Kidney tubule cell (primary cell): ENCODE data around the gene SAMSN1.
"Not testable (repeated sequence)": the region's sequence is repeated elsewhere in the genome, so short reads cannot be mapped to it uniquely, and the experiment has no call there.

Source experiments
- DNase-seq: peaks from one replicate; pipeline ENCODE4 v3.0.0-alpha.2; 2018; ENCODE audit warnings: low spot score

SAMSN1 gene

GRCh38 chr21:14527696-14528652 is 18.1 kb downstream of the SAMSN1 start:
- no peak for DNase-seq

GRCh38 chr21:14526836-14527695 is 19.0 kb downstream of the SAMSN1 start:
- no peak for DNase-seq

- no peak for DNase-seq
Measured at GRCh38 chr21:14526199-14526598, 19.9 kb downstream of the SAMSN1 start.

GRCh38 chr21:14523234-14523633 is 22.9 kb downstream of the SAMSN1 start:
- DNase-seq = peak; percentile 9

- no peak for DNase-seq
Measured at GRCh38 chr21:14522736-14523135, 23.4 kb downstream of the SAMSN1 start.

- no peak for DNase-seq
Measured at GRCh38 chr21:14520535-14520934, 25.6 kb downstream of the SAMSN1 start.

- DNase-seq = no peak
Measured at GRCh38 chr21:14519000-14519399, 27.1 kb downstream of the SAMSN1 start.

GRCh38 chr21:14513804-14514203 is 32.3 kb downstream of the SAMSN1 start:
- DNase-seq = no peak

- DNase-seq = not testable (repeated sequence)
Measured at GRCh38 chr21:14506859-14507457, 39.2 kb downstream of the SAMSN1 start.

- DNase-seq = no peak
Measured at GRCh38 chr21:14500873-14501272, 45.2 kb downstream of the SAMSN1 start.

- DNase-seq = no peak
Measured at GRCh38 chr21:14499316-14499715, 46.8 kb downstream of the SAMSN1 start.

GRCh38 chr21:14497825-14498224 is 48.3 kb downstream of the SAMSN1 start:
- no peak for DNase-seq

GRCh38 chr21:14495075-14495474 is 51.0 kb downstream of the SAMSN1 start:
- DNase-seq = no peak

GRCh38 chr21:14494181-14494580 is 51.9 kb downstream of the SAMSN1 start:
- not testable (repeated sequence) for DNase-seq

GRCh38 chr21:14493731-14494130 is 52.4 kb downstream of the SAMSN1 start:
- no peak for DNase-seq

- no peak for DNase-seq
Measured at GRCh38 chr21:14492931-14493330, 53.2 kb downstream of the SAMSN1 start.

- no peak for DNase-seq
Measured at GRCh38 chr21:14491269-14491681, 54.8 kb downstream of the SAMSN1 start.

GRCh38 chr21:14488672-14489204 is 57.4 kb downstream of the SAMSN1 start:
- DNase-seq = no peak

- no peak for DNase-seq
Measured at GRCh38 chr21:14487490-14488432, 58.4 kb downstream of the SAMSN1 start.

GRCh38 chr21:14486869-14487268 is 59.2 kb downstream of the SAMSN1 start:
- no peak for DNase-seq
